Measurements from ENCODE around the gene DCHS2.

The DCHS2 gene

GRCh38 chr4:154366956-154367355 lies 124.6 kb downstream of the DCHS2 start:
- DNase-seq = no peak

DNA sequence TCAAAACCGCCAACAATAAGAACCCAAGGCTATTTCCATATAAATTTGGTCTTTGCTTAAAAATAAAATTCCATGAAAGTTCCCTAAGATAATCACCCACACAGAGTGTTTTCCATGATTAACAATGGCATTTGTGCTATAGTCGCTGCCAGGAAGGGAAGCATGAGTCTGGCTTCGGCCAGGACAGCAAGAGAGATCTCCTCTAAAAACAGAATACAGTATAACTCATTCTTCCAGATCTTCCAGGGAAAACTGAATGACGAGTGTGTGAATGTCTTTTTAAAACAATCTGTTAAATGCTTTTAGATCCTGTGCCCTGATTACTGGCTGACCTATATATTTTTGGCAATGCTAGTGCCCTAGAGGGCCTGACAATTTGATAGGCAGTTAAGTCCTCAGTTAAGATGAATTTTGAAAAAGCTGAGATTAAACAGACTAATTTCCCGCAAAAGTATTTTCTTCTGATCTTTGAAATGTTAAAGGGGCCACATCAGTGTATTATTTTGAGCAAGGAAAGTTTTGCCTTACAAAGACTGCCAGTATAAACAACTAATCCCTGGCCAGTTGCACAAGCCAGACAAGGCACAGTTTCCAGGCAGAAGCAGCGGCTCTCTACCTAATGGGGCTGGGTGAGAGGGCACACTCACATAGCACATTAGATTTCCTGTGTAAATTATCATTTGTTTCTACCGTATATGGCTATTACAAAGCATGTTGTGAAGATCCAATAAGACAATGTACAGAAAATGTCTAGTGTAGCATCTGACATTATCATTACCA lies 127.3 kb downstream of the DCHS2 start:
- no peak for DNase-seq

DNA sequence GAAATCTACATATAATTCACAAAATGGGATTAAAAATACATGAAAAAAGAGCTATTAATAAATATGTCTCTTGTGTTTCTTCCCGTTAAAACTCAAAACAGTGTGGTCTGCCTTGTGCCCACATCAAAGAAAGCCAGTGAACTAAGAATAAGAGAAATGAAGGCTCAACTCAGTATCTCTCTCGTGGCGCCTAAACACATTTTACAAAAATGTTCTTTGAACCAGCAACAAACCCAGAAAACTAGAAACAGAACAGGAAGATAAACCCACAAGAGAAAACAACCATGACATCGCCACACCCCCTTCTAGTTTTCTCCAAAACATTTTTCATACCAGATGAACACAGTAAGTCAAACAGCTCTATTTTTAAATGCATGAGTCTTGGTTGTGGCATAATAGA lies 130.1 kb downstream of the DCHS2 start:
- no peak for DNase-seq

DNA sequence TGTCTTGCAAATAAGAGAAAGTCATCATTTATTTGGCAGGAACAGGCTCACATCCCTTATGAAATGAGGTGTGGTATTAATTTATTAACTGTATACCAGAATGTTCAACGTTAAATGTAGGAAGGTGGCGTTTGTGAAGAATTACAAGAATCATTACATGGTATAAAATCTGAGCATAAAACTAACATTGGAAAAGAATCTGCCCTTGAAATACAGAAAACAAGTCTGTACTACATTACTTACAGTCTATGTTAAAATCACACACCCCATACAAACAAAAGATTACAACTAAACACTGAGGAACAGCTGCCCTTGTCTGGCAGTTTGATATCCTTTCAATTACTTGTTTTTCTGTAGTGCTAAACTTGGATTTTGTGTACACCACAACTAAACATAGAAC lies 131.1 kb downstream of the DCHS2 start:
- DNase-seq = no peak

- no peak for DNase-seq
These were observed 136.7 kb downstream of the DCHS2 start for GRCh38 chr4:154354883-154355282.

GRCh38 chr4:154349829-154350228 lies 141.8 kb downstream of the DCHS2 start:
- DNase-seq = no peak

GRCh38 chr4:154348657-154349056 lies 142.9 kb downstream of the DCHS2 start:
- no peak for DNase-seq

GRCh38 chr4:154345359-154345758 lies 146.2 kb downstream of the DCHS2 start:
- DNase-seq = no peak

GRCh38 chr4:154344686-154345085 lies 146.9 kb downstream of the DCHS2 start:
- no peak for DNase-seq

GRCh38 chr4:154343651-154344050 lies 147.9 kb downstream of the DCHS2 start:
- DNase-seq = no peak

GRCh38 chr4:154341448-154341847 lies 150.2 kb downstream of the DCHS2 start:
- DNase-seq = no peak

- no peak for DNase-seq
These were observed 156.0 kb downstream of the DCHS2 start for GRCh38 chr4:154335588-154335987.

DNA sequence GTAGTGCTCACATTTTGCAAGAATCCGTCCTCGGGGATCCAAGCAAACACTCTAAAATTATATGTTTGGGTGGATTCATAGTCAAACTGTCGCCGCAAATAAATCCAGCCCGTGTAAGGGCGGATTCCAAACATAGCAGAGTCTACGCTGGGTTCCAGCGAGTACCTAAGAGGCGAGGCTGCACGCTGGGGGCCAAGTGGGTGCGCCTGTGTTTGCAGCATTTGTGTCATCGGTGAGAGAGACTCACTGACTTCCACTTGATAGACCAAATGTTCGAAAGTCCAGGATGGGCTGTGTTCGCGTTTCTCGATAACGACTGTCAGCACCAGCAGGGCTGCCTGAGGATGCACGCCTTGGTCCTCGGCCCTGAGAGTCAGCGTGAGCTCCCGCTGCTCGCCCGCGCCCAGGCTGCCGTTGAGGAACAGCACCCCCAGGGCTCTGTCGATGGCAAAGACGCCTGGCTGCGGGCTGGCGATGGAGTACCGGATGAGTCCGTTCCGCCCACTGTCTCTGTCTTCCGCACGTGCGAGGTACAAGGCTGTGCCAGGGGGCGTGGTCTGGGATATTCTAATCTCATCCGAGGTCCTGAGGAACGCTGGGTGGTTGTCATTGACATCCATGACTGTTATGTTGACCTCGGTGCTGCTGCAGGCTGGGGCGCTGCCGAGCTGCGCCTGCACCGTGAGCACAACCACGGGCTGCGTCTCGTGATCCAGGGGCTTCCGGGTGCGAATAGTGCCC lies 158.7 kb downstream of the DCHS2 start:
- peak; percentile 47 for DNase-seq

- DNase-seq = no peak
These were observed 161.7 kb downstream of the DCHS2 start for GRCh38 chr4:154329939-154330338.

- DNase-seq = no peak
These were observed 162.2 kb downstream of the DCHS2 start for GRCh38 chr4:154329268-154329868.

DNA sequence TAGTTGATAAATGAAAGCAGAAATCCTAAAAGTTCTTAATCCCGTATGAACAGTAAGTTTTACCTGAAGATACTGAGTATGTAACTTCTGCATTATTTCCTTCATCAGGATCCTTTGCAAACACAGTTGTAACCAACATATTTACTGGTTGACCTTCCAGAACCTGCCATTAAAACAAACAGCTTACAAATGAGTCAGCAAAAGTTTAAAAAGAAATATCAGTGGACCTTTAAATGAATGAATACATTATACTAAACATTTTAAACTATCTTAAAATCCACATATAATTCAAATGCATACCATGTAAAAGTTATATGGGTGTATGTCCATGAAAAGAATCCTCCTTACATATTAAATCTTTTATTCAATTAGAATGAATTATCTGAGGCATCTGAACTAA lies 163.6 kb downstream of the DCHS2 start:
- no peak for DNase-seq

DNA sequence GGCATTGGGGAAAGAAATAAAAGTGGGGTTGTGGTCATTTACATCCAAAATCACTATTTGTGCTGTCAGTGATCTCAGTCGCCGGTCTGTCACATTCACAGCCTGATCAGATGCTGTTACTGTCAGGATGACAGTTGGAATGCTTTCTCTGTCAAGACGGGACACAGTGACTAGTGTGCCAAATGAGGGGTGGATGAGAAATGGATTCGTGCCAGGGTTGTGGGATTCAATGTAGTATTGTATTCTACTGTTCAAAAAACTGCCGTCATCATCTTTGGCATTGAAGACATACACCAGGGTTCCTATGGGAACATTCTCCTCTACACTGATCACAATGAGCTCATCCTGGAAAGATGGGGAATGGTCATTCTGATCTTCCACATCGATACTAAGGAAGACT lies 171.1 kb downstream of the DCHS2 start:
- DNase-seq = no peak

DNA sequence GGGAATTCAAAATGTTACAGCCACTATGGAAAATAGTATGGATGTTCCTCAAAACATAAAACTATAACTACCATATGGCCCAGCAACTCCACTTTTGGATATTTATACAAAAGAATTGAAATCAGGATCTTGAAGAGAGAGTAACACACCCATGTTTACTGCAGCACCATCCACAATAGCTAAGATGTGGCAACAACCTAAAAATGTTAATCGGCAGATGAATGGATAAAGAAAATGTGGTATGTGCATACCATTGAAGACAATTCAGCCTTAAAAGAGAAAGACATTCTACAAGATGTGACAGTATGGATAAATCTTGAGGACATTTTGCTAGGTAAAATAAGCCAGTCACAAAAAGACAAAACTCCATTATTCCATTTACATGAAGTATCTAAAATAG lies 171.9 kb downstream of the DCHS2 start:
- DNase-seq = no peak

DNA sequence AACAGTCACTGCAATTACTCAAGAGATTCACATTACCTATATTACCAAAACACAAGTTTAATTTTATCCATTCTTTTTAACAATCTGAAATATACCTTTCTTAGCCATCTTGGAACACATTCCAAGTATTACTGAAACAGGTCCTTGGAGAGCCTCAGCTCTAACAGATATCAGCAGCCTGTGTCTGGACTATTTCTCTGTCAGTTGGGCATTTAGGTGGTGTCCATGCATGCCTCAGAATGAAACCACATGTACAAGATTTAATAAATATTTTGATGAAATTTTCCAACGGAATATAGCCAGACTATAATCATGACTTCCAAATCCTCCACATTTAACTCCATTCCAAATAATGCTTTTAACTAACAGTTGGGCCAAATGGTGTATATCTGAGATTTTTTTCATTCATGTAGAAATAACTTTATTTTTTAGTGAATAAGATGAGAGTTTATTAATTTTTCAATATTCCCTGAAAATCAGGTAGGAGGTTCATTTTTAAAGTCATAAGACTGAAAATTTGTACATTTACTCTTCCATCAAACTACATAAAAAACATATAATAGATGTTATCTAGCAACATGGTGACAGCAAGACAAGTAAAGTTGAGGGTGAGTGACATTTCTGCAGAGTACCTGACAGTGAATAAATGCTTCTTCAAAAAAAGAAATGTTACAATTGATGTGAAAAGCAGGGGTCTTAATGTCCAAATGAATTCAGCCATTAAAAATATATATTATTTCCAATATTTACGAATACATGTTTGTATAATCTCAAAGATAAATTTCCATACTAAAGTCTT lies 174.2 kb downstream of the DCHS2 start:
- DNase-seq = no peak

DNA sequence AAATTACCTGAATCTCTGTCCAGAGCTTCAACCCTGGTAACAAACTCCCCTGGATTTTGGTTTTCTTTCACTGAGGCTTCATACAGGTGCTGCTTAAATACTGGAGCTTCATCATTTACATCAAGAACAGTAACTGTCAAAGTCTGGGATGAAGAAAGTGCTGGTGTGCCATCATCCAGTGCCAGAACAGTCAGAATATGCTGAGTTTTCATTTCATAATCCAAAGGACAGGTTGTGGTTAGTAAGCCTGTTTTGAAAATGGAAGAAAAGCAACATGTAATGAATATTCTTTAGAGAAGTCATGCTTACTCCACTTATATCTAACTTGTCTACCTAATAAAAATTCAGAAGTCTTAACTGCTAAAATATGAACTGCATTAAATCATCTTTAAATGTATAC lies 175.9 kb downstream of the DCHS2 start:
- no peak for DNase-seq

DNA sequence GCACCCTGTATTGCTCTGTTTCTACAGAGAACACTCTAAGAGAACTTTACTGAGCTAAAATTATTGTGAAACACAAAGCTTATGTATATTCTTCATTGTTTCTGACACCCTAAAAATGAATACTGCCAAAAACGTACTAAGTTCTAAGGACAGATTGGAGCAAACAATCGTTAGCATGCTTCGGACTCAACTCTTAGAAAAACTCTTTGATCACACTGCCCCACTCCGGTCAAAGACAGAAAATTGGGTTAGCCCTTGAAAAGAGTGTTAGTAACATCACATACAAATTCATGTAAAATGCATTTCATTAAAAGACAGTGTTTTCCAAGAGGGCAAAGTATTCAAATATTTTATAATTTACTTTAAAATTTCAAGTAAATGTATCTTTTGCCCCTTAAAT lies 177.4 kb downstream of the DCHS2 start:
- no peak for DNase-seq

- DNase-seq = no peak
These were observed 178.5 kb downstream of the DCHS2 start for GRCh38 chr4:154313004-154313585.

- DNase-seq = no peak
These were observed 179.4 kb downstream of the DCHS2 start for GRCh38 chr4:154312246-154312645.

All from CD4-positive, alpha-beta T cell treated with Interleukin-12 subunit alpha and Interleukin-12 subunit beta, for 1 hour (primary cell).